HepG2 (cell line): ENCODE data around the gene SLC35A3. TPM values are rescaled to one million over a fixed set of nuclear protein-coding genes. Genes with fewer than 3 reads are reported as not detected.

Experiments used
- CBX1 ChIP-seq: IDR thresholded peaks from one replicate; pipeline ENCODE4 v1.6.1; 2016; ENCODE audit warnings: antibody characterized with exemption, low read depth
- CBX2 ChIP-seq, 2 experiments: fragments of 200-600 bp in 1 of 2; sonication (generic); formaldehyde crosslinking in 1 of 2; IDR thresholded peaks; 2 replicates each; pipeline versions ENCODE4 v1.7.0 to v1.8.1; 2018 to 2022; ENCODE audit warnings: low read depth in 2 of 2, low read length in 1 of 2, mild to moderate bottlenecking in 1 of 2, missing genetic modification reagents in 1 of 2
- CSRNP2 ChIP-seq: sonication (generic); formaldehyde crosslinking; conservative IDR thresholded peaks from 2 replicates; pipeline ENCODE4 v1.8.0; 2022; ENCODE audit warnings: low read depth, missing genetic modification reagents
- DPF2 ChIP-seq: sonication (generic); formaldehyde crosslinking; IDR thresholded peaks from 2 replicates; pipeline ENCODE4 v1.4.0; 2020; ENCODE audit warnings: mild to moderate bottlenecking, low read depth, missing genetic modification reagents, borderline replicate concordance
- FOXK1 ChIP-seq: sonication (generic); formaldehyde crosslinking; IDR thresholded peaks from 2 replicates; pipeline ENCODE4 v1.4.0; 2020; ENCODE audit warnings: low read depth, missing genetic modification reagents, borderline replicate concordance
- MTA3 ChIP-seq: sonication (generic); formaldehyde crosslinking; IDR thresholded peaks from 2 replicates; pipeline ENCODE4 v1.4.0; 2020; ENCODE audit warnings: missing genetic modification reagents
- NCOR1 ChIP-seq: fragments of 200-600 bp; sonication (generic); IDR thresholded peaks from 2 replicates; pipeline ENCODE4 v1.7.0; 2017; ENCODE audit warnings: antibody characterized with exemption, low read length, borderline replicate concordance
- POGK ChIP-seq: sonication (generic); formaldehyde crosslinking; conservative IDR thresholded peaks from 2 replicates; pipeline ENCODE4 v1.8.0; 2022; ENCODE audit warnings: mild to moderate bottlenecking, moderate library complexity, missing genetic modification reagents
- RARA ChIP-seq: IDR thresholded peaks from 2 replicates; pipeline ENCODE4 v1.6.1; 2016; ENCODE audit warnings: missing genetic modification reagents, missing compliant biosample characterization
- SMAD1 ChIP-seq: sonication (generic); formaldehyde crosslinking; IDR thresholded peaks from 2 replicates; pipeline ENCODE4 v1.4.0; 2020; ENCODE audit warnings: missing genetic modification reagents, low read depth, mild to moderate bottlenecking, borderline replicate concordance
- TBX2 ChIP-seq: sonication (generic); formaldehyde crosslinking; IDR thresholded peaks from 2 replicates; pipeline ENCODE4 v1.5.0; 2020; ENCODE audit warnings: missing genetic modification reagents, mild to moderate bottlenecking, borderline replicate concordance
- ZNF468 ChIP-seq: sonication (generic); formaldehyde crosslinking; IDR thresholded peaks from 2 replicates; pipeline ENCODE4 v1.8.0; 2022; ENCODE audit warnings: mild to moderate bottlenecking, moderate library complexity, missing genetic modification reagents
- ZNF496 ChIP-seq: sonication (generic); formaldehyde crosslinking; IDR thresholded peaks from 2 replicates; pipeline ENCODE4 v1.8.1; 2023; ENCODE audit warnings: mild to moderate bottlenecking, moderate library complexity, missing genetic modification reagents; ENCODE audit not compliant: insufficient replicate concordance
- ZNF552 ChIP-seq: sonication (generic); formaldehyde crosslinking; IDR thresholded peaks from 2 replicates; pipeline ENCODE4 v1.9.0; 2022; ENCODE audit warnings: missing genetic modification reagents, mild to moderate bottlenecking, borderline replicate concordance
- ZNF577 ChIP-seq: sonication (generic); formaldehyde crosslinking; IDR thresholded peaks from 2 replicates; pipeline ENCODE4 v1.4.0; 2020; ENCODE audit warnings: mild to moderate bottlenecking, low read depth, missing genetic modification reagents, borderline replicate concordance
- ZNF724P ChIP-seq: sonication (generic); formaldehyde crosslinking; IDR thresholded peaks from 2 replicates; pipeline ENCODE4 v1.8.0; 2022; ENCODE audit warnings: missing genetic modification reagents, borderline replicate concordance
- ZNF792 ChIP-seq: IDR thresholded peaks from 2 replicates; pipeline ENCODE4 v1.6.1; 2016
- ZNF841 ChIP-seq: sonication (generic); formaldehyde crosslinking; IDR thresholded peaks from 2 replicates; pipeline ENCODE4 v1.8.1; 2023; ENCODE audit warnings: missing genetic modification reagents, borderline replicate concordance
- polyA plus RNA-seq, 8 experiments: library from polyadenylated mRNA; depleted of rRNA in 3 of 8; stranded (reverse) in 7 of 8; unstranded in 1 of 8; fragments of >200 nt; fragmentation: Illumina TruSeq in 4 of 8; extraction: Trizol in 4 of 8; gene quantifications; 2 replicates each; pipeline versions ENCODE4 v1.2.1 to v1.2.3, GENCODE V29; 2011 to 2016; ENCODE audit warnings: low read depth in 4 of 8, missing spikeins in 1 of 8, mixed read lengths in 1 of 8; ENCODE audit not compliant: insufficient read depth in 1 of 8
- total RNA-seq, 5 experiments: library from RNA; depleted of rRNA; stranded (reverse); fragments of >200 nt; fragmentation: Illumina TruSeq; extraction: Trizol; gene quantifications; 2 replicates each; pipeline ENCODE4 v1.2.3, GENCODE V29; 2016; ENCODE audit warnings: low read depth in 1 of 5
- TF ChIP-seq, protein P1 (sequence below), 2 experiments: IDR thresholded peaks; 2 replicates each; pipeline ENCODE4 v1.6.1; 2011 to 2012; ENCODE audit warnings: low read length in 2 of 2, borderline replicate concordance in 1 of 2, low read depth in 1 of 2, mild to moderate bottlenecking in 1 of 2, moderate library complexity in 1 of 2
- TF ChIP-seq, protein P2 (sequence below): sonication (generic); formaldehyde crosslinking; IDR thresholded peaks from 2 replicates; pipeline ENCODE4 v1.5.1; 2020; ENCODE audit warnings: mild to moderate bottlenecking, missing genetic modification reagents, moderate library complexity

SLC35A3 gene
- total and polyA plus RNA-seq, 2 of the 13 experiments (the other 11 are each of a cell fraction or from before 2014, with no cell fraction given), result 11.2 to 24.9 TPM

DNA sequence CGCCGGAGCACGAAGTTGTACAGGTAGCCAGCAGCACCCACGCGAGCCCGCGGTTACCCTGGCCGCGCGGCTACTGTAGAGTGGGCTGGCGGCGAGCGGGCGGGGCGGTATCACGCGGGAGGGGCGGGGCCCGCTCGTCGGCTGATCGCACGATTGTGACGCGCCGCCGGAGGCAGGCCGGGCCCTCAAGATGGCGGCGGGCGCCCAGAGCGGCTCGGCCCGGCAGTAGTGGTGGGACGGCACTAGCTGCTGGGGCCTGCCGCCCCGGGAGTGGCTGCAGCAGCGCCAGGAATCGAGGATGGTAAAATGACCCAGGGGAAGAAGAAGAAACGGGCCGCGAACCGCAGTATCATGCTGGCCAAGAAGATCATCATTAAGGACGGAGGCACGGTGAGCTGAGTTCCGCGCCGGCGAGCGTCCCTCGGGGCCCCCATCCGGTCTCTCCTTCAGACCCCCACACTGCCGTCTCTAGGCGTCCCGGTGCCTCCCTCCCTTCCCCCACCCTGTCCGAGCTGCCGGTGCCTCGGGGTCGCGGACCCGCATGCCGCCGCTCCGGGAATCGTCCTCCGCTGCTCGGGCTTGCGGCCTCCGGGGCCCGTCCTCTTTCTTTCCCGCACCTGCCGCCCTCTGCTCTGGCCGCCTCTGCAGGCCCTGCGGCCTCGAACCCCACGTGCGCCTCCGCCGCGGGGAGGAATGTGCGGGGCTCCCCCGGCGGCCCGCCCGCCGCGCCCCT lies 68.3 kb downstream of the SLC35A3 start (continued):
- TF ChIP-seq CSRNP2 (CRISPR knock-in tag), result no peak
- peak; percentile 89 for TF ChIP-seq POGK (CRISPR knock-in tag)
- TF ChIP-seq ZNF792 (CRISPR knock-in tag), result peak; percentile 88
- TF ChIP-seq CBX1, result peak; percentile 35
- no peak for TF ChIP-seq RARA
- no peak for TF ChIP-seq MTA3
- TF ChIP-seq, protein P1, sequence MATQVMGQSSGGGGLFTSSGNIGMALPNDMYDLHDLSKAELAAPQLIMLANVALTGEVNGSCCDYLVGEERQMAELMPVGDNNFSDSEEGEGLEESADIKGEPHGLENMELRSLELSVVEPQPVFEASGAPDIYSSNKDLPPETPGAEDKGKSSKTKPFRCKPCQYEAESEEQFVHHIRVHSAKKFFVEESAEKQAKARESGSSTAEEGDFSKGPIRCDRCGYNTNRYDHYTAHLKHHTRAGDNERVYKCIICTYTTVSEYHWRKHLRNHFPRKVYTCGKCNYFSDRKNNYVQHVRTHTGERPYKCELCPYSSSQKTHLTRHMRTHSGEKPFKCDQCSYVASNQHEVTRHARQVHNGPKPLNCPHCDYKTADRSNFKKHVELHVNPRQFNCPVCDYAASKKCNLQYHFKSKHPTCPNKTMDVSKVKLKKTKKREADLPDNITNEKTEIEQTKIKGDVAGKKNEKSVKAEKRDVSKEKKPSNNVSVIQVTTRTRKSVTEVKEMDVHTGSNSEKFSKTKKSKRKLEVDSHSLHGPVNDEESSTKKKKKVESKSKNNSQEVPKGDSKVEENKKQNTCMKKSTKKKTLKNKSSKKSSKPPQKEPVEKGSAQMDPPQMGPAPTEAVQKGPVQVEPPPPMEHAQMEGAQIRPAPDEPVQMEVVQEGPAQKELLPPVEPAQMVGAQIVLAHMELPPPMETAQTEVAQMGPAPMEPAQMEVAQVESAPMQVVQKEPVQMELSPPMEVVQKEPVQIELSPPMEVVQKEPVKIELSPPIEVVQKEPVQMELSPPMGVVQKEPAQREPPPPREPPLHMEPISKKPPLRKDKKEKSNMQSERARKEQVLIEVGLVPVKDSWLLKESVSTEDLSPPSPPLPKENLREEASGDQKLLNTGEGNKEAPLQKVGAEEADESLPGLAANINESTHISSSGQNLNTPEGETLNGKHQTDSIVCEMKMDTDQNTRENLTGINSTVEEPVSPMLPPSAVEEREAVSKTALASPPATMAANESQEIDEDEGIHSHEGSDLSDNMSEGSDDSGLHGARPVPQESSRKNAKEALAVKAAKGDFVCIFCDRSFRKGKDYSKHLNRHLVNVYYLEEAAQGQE (IDR thresholded peaks at IDR 0.05; ENCODE audit: borderline replicate concordance in 1 of 2, low read depth in 1 of 2, low read length in 2 of 2), result peak in 1 of 2 experiments; percentile 77; a peak in 1 of 4 replicates
- TF ChIP-seq ZNF496 (CRISPR knock-in tag), result no peak
- TF ChIP-seq CBX2 (IDR thresholded peaks at IDR 0.05; ENCODE audit: low read depth, low read length), result no peak
- no peak for TF ChIP-seq CBX2 (CRISPR knock-in tag; IDR thresholded peaks at IDR 0.05; ENCODE audit: low read depth)
- TF ChIP-seq ZNF841 (CRISPR knock-in tag), result no peak; the same call in 1 of the 2 replicates
- TF ChIP-seq NCOR1, result no peak
- peak; percentile 47; the same call in 1 of the 2 replicates for TF ChIP-seq SMAD1
- TF ChIP-seq, protein P2, sequence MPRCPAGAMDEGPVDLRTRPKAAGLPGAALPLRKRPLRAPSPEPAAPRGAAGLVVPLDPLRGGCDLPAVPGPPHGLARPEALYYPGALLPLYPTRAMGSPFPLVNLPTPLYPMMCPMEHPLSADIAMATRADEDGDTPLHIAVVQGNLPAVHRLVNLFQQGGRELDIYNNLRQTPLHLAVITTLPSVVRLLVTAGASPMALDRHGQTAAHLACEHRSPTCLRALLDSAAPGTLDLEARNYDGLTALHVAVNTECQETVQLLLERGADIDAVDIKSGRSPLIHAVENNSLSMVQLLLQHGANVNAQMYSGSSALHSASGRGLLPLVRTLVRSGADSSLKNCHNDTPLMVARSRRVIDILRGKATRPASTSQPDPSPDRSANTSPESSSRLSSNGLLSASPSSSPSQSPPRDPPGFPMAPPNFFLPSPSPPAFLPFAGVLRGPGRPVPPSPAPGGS (CRISPR knock-in tag), result peak; percentile 36; the same call in 1 of the 2 replicates
- no peak for TF ChIP-seq ZNF577
- TF ChIP-seq TBX2 (CRISPR knock-in tag), result peak; percentile 85
- no peak for TF ChIP-seq DPF2 (CRISPR knock-in tag)
- 0 out of 2 replicates have a peak, but pooled peaks have one; percentile 33 for TF ChIP-seq ZNF552 (CRISPR knock-in tag)
- TF ChIP-seq FOXK1, result peak; percentile 55; the same call in 1 of the 2 replicates
- no peak for TF ChIP-seq ZNF724P (CRISPR knock-in tag)
- no peak for TF ChIP-seq ZNF468 (CRISPR knock-in tag)
